HG03354 (cell line): Measurements from ENCODE around the gene MAGED2.
"Not testable (repeated sequence)": the region's sequence is repeated elsewhere in the genome, so short reads cannot be mapped to it uniquely, and the experiment has no call there.

Source experiments
- ATAC-seq: cut with Tn5 transposase; IDR thresholded peaks from one replicate; pipeline ENCODE4 v1.9.1; 2021; ENCODE audit warnings: mild to moderate bottlenecking; ENCODE audit not compliant: unreplicated experiment, poor library complexity, severe bottlenecking

Gene MAGED2, protein sequence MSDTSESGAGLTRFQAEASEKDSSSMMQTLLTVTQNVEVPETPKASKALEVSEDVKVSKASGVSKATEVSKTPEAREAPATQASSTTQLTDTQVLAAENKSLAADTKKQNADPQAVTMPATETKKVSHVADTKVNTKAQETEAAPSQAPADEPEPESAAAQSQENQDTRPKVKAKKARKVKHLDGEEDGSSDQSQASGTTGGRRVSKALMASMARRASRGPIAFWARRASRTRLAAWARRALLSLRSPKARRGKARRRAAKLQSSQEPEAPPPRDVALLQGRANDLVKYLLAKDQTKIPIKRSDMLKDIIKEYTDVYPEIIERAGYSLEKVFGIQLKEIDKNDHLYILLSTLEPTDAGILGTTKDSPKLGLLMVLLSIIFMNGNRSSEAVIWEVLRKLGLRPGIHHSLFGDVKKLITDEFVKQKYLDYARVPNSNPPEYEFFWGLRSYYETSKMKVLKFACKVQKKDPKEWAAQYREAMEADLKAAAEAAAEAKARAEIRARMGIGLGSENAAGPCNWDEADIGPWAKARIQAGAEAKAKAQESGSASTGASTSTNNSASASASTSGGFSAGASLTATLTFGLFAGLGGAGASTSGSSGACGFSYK

DNA sequence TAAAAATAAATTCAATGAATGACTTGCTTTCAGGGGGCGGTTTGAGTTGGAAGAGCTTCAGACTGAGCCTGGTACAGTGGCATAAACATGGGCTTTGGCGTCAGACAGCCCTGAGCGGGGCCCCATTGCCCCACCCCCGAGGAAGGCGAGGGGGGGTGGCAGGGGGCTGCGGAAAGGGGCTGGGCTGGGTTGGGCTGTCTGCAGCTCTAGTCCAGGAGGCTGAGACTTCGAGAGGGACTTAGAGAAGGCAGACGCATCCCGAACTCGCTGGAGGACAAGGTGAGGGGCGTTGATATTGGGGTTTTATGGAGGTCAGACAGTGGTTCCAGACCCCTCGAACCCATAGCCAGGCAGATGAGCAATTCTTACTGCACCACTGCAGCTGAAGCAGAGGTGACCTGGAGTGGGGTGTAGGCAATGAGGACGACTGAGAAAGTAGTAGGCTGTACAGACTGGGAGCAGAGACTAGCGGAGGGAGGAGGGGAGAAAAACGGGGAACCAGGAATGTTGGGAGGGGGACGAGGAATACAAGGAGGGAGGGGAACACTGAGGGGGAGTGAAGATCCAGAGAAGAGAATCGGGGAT is at the start of gene MAGED2:
Gene MAGED2, plus strand, starts transcription at position 222 of the 585 bp plus-strand sequence. CDS start 1,587 bp downstream, outside the sequence.
- ATAC-seq = no peak

DNA sequence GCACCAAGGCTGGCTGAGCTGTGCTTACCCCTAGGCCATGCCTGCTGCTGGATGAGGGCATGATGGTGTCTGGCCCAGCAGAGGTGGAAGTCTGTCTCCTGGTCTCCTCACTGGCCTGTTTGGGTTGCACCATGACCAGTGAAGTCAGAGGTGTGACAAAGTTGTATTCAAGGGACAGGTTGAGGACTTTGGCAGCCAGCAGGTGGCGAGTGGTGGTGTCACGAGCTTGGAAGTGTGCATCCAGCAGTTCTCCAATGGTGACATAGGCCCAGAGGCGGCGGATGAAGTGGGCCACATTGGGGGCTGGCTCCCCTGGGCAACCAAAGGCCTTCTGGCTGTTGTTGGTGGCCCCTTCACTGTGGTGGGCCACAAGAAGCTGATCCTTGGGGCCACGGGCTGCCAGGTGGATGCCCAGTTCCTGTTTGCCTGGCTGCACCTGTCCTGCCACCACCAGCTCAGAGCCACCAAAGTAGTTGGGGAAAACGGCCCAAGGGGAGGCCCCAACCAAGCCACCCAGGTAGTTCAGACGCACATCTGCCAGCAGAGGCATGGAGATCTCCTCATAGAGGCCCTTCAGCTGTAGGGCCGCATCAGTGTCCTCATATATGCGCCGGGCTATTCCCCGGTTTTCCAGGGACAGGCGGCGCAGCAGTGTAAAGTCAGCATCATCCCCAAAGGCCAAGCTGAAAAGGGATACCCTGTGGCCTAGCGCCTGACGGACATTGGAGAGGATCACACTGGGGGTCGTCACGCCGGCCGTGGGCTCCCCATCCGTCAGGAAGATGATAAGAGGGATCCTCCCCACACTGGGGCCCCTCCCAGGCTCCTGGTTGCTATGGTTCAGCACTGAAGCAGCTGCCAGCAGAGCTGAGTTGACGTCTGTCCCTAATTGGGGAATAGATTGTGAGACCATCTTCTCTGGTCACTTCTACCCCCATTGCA is 49.2 kb upstream of the MAGED2 start:
- no peak for ATAC-seq

DNA sequence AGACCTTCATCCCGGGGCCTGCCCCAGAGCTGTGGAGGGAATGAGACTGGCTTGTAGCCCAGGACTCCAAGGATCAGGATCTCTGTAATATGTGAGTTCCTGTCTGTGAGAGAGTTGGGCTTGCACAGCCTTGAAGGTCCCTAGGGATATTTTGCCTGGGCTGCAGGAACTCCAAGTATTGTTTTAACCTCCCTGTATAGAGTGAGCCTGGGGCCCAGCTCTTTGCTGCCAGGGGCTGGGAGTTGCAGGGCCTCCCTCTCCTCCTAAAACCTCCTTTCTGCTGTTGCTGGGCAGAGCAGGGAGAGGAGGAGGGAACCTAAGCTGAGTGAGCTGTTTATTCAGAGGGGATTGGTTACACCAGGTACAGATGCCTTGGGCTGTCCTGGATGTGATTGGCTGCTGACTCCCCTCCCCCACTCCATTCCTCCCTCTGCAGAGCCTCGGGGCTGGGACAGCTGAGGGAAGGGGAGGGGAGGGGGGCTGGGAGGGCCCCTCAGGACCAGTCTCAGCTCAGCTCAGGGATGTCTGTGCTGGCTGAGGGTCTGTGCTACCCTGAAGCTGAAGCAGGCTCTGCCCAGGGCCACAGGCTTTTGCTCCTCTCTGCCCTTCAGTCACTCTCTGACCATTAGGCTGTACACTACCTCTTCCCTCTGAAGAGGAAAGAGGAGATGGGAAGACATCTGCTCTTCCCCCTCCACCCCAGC is 33.0 kb upstream of the MAGED2 start:
- ATAC-seq = not testable (repeated sequence)

DNA sequence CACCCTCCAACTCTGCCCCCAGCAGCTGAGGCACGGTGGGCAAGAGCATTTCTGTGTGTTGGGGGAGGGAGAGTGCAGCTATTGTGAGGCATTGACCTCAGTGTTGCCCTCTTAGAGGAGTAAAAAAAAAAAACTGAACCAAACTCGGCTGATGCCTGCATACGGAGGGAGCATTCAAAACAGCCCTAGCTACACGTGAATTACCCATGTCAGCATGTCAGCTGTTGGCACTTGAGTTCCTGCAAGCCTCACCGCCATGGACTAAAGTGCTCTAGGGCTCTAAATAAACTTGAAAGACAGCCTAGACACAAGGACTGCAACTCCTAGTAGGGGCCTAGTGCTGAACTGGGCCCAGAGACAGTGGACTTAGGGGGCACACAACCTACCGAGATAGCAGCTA is 31.5 kb upstream of the MAGED2 start:
- ATAC-seq = no peak

DNA sequence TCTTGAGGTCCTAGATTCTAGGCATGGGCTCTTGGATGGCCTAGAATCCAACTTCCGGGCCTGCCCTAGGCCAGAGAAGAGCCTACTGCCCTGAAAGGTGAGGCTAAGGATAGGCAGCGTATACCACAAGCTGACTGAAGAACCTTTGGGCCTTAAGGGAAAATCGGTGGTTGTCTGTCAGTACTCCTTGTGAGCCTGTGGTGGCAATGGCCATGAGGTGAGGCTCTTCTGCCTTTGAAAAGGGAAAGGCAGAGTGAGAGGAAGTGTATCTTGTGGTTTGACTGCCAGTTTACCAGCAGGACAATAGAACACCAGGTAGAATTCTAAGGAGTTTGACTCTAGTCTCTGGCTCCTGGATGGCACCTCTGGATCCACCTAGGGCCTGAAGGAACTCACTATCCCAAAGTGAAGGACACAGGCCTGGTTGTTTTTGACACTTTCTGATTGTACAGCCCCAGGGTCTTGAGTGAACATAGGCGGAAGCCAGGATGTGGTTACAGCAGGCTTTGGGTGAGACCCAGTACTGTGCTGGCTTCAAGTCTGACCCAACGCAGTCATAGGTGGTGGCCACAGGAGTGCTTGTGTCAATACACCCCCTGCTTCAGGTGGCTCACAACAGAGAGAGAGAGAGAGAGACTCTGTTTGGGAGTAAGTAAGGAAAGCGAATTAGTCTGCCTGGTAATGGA is 30.4 kb upstream of the MAGED2 start:
- ATAC-seq = no peak

DNA sequence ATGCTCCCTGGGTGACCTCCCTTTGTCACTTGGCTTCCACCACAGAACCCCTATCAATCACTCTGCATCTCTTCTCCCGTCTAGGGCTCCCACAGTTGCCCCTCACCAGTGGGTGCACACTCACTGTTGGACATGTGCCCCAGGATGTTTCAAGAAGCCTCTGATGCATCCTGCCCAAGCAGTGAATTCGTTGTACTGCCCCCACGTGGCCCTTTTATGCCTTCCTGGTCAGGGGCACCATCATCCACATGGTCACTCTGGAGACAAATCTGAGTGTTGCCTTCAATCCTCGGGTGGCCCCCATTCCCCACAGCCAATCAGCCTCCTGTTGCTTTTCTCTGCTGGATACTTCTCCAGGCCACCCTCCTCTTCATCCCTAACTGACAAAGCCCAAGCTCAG is 21.6 kb upstream of the MAGED2 start:
- no peak for ATAC-seq

DNA sequence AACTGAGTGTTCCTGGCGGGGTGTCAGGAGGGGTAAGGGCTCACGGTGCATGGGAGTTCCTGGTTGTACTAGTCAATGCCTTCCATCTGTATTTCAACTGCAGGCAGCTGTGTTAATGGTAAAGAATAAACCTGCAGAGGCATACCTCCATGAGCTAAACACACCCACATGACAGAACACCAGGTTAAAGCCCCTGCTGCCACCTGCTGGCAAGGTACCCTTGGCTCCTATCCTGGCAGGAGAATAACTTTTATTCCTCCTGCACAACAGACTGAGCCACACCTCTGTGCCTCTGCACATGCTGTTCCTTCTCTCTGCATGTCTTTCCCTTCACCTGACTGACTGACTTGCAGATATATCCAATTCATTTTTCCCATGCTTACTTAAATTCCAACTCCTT is 20.6 kb upstream of the MAGED2 start:
- peak; percentile 58 for ATAC-seq

DNA sequence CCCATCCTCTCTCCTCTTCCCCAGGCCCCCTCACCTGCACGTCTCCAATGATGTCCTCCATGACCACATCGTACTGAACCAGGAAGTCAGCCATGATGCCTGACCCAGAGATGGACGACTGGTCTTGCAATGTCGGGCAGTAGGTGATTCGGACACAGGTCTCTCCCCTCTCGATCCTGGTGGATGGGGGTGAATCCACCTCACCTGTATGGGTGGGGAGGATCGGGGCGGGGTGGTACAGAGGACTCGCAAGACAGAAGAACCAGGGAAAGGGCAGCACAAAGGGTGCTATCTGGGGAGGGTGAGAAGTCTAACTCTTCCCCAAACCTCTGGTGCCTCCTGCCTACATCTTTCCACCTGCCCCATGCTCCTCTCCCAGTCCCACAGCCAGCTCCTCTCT is 19.1 kb upstream of the MAGED2 start:
- ATAC-seq = no peak

DNA sequence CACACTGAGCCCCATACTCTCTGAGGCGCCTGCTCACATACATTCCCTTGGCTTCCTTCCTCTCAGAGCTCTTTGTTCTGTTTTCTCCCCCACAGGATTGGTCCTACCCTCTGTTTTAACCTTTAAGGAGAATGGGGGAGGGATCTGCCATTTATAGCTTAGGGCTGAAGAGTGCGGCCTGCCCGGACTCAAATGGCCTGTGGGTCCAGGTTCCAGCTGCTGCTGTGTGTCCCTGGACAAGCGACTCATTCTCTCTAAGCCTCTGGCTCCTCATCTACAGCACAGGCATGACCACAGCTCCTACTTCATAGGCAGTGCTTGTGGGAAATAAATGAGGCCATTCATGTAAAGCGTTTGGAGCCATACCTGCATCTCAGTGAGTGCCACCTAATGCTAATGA is 18.1 kb upstream of the MAGED2 start:
- not testable (repeated sequence) for ATAC-seq

DNA sequence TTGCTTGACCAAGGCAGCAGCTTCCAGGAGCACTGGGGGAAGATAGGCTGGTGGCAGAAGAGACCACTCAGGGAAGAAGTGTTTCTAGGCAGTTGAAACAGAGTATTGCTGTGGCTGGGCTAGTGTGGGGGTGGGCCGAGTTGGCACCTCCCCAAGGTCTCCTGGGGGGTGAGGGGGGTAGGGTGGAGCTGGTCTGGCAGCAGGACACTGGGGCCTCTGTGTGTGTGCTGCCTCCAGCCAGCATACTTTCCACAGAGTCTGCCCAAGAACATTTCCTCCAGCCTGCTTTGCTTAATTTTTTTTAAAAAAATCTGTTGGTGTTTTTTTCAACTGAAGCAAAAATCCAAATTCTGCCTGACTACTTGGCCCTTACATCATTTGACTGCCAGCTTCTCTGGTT is 13.5 kb upstream of the MAGED2 start:
- ATAC-seq = no peak

DNA sequence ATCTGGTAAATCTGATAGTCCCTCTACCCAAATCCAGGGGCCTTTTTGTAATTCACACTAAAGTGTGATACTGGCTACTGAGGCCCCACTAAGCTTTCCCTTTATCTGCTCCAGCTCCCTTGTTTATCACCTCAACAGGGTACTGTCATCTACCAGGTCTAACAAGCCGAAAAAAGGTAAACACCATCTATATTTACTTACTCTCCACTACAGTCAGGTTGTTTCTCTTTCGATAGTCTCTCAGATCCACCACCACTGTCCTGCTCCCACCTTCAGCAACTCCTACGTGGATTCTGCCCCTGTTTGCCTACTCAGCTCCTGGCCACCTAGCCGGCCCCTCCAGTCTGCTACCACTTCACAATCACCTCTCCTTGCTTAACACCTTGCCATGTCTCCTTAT is 12.8 kb upstream of the MAGED2 start:
- no peak for ATAC-seq

DNA sequence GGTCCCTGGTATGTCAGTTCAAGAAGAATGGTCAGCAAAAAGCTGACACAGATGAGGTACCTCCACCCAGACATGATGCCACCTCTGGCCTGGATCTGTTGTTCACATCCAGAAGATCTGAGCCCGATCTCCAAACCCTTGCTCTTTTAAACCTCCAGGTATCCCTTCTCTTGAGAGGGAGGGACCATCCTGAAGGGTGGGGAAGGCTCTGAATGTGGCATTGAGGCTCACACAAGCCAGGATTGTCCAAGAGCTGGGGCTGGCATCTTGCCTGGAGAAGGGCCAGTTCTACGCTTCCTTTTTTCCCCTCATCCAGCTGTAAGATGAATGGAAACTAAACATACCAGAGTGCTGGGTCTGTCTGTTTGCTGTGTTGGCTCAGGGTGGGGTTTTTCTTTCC is 9.4 kb upstream of the MAGED2 start, which contains the start of gene ITIH6:
Gene ITIH6, minus strand, starts transcription at position 119 of the 400 bp plus-strand sequence. Its CDS starts 45 bp downstream, at position 74.
- ATAC-seq = no peak

DNA sequence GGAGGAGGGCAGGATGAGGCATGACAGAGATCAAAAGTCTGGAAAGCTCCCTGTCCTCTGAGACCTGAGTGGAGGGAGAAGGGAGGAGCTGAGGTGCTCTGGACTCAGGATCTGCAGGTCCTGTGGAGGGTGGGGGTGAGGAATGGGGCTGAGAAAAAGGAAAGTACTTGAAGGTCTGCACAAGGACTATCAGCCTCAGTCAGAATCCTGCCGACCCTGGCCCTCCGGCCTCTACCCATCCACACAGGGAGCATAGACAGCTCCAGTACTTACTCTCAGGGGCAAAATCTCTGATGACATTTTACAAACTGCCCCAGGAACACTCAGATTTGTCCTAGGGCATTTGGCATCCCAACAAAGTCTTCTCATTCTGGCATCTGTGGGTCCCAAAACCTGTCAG is 8.5 kb upstream of the MAGED2 start:
- no peak for ATAC-seq

DNA sequence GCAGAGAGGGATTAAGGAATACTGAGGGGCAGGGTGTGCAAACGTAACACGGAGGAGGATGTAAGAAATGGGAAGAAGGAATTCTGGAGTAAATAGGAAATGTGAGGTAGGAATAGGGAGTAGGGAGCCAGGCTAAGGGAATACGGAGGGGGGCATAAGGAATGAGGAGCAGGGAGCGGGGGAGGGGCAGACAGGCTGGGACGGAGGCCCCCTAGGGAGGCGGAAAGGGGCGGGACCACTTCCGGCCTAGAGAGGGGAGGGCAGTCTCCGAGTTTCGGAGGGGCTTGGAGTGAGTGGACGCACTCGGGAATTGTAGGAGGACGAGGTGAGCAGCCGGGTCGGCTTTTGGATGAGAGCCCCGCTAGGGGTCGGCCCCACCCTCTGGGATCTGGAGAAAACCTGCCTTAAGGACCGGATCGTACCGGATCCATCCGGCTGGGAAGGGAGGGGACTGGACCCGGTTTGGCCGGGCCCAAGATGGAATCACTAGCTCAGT is 612 bp downstream of the MAGED2 start:
- peak; percentile 26 for ATAC-seq

DNA sequence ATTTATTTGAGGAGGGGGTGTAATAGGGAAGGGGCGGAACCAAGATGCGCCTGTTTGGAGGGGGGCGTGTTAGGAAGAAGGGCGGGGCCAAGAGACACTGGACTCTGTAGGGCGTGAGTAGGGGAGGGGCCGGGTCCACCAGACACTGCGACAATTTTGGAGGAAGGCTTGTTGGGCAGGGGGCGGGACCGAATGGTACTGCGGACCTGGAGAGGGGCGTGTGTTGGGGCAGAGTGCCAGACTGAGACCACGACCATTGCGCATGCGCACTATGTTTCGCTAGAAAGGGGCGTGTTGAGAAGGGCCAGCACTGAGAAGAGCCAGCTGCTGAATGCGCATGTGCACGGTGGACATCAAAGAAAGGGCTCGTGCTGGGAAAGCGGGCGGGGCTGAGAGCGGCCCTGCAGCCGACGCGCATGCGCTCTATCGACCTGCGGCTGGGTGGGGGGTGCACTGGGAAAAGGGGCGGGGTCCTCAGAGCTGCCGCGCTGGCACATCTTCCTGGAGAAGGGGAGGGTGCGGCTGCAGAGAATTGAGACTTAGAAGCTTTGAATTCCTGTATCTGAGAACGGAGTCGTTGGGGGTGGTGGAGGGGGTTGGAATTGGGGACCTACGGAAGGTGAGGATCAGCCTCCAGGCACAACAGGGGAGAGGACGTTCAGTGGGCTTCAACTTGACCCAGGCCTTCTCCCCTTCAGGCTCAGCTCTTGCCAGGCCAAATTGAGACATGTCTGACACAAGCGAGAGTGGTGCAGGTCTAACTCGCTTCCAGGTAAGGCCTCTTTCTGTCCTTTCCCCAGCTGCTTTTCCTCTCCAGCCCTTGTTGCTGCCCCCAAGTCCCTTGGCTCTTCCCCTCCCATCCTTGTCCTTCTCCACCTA is 1.3 kb downstream of the MAGED2 start:
- peak; percentile 86 for ATAC-seq

DNA sequence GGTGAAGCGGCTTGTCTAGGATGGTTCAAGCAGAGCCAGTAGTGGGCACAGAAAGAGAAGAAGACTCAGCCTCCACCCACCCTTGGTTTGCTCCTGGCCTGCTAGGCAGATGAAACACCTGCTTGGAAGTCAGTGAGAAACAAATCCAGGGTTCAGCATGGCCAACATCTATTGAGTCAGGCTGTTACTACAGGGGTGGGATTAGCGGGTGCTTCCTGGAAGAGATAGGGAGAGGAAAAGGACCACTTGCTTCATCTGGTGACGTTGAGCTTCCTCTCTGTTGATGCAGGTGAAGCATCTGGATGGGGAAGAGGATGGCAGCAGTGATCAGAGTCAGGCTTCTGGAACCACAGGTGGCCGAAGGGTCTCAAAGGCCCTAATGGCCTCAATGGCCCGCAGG is 3.0 kb downstream of the MAGED2 start:
- no peak for ATAC-seq

DNA sequence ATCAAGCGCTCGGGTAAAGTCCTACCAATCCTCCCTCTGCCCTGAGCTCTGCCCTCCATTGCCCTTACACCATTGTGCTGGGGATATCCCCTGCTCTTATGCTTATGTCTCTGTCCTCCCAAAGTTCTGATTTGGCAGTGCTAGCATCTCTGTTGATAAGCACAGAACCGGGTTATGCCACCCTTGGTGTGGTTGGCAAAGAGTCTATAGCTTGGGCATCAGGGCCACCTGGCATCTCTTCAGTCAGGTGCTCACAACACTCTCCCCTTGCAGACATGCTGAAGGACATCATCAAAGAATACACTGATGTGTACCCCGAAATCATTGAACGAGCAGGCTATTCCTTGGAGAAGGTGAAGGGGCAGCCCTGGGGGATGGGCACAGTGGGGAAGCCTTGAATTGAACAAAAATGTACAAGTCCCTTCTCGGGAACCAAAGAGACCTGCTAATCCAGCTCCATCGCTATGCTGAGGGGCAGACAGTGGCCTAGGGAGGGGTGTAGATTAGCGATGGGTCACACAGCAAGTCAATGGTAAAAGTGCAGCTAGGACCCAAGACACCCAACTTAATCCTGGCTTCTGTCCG is 3.8 kb downstream of the MAGED2 start:
- no peak for ATAC-seq
